Neutrophil (primary cell): Measurements from ENCODE around the gene SORCS2.
"Not testable (repeated sequence)": the region's sequence is repeated elsewhere in the genome, so short reads cannot be mapped to it uniquely, and the experiment has no call there.

ENCODE experiments used
- H3K27ac ChIP-seq: fragments of 200-600 bp; sonication (generic); 2 replicates; pipeline ENCODE4 v1.5.1; 2016; ENCODE audit warnings: mild to moderate bottlenecking, moderate library complexity
- H3K27me3 ChIP-seq: fragments of 200-600 bp; sonication (generic); 2 replicates; pipeline ENCODE4 v1.6.0; 2016; ENCODE audit warnings: mild to moderate bottlenecking
- H3K36me3 ChIP-seq: fragments of 200-600 bp; sonication (generic); 2 replicates; pipeline ENCODE4 v1.5.1; 2017
- H3K4me1 ChIP-seq, 2 experiments: fragments of 200-600 bp in 1 of 2; sonication (generic) in 1 of 2; 1 replicate in 1 of 2; 2 replicates in 1 of 2; pipeline versions ENCODE4 v1.5.1 to v1.6.1; 2013 to 2016; ENCODE audit warnings: low read depth in 1 of 2, low read length in 1 of 2, mild to moderate bottlenecking in 1 of 2, moderate library complexity in 1 of 2; ENCODE audit not compliant: control insufficient read depth in 1 of 2, insufficient read depth in 1 of 2
- H3K4me3 ChIP-seq, 2 experiments: fragments of 200-600 bp in 1 of 2; sonication (generic) in 1 of 2; 1 replicate in 1 of 2; 2 replicates in 1 of 2; pipeline ENCODE4 v1.5.1; 2013 to 2016; ENCODE audit warnings: low read depth in 1 of 2, low read length in 1 of 2, mild to moderate bottlenecking in 1 of 2, moderate library complexity in 1 of 2
- H3K9me3 ChIP-seq: fragments of 200-600 bp; sonication (generic); 2 replicates; pipeline ENCODE4 v1.5.1; 2016
- TF ChIP-seq, protein P1 (sequence below): fragments of 200-600 bp; sonication (generic); IDR thresholded peaks from 2 replicates; pipeline ENCODE4 v1.5.1; 2016; ENCODE audit warnings: antibody characterized with exemption

The SORCS2 gene

DNA sequence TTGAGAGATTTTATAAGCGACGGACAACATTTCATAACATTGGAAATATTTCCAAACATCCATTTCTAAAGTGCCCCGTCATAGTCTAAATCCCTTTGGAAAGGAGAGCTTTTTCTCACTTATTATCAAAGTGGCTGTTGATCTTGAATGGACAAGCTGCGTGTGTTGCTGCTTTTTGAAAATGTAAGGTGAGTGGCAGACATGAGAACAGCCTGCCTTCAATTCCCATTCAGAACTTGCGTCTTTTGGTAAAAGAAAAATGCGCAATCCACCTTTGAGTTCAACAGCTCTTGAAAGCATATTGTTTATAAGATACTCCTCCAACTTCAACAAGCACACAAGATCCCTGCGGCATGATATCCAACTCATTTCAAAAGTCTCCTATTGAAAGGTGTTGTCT, 380.6 kb downstream of the SORCS2 start:
- Histone ChIP-seq H3K9me3 (peaks cover 13% of the 10 kb centered on the region), H3K4me1 (no peaks in the 10 kb centered on the region)
- TF ChIP-seq, protein P1, sequence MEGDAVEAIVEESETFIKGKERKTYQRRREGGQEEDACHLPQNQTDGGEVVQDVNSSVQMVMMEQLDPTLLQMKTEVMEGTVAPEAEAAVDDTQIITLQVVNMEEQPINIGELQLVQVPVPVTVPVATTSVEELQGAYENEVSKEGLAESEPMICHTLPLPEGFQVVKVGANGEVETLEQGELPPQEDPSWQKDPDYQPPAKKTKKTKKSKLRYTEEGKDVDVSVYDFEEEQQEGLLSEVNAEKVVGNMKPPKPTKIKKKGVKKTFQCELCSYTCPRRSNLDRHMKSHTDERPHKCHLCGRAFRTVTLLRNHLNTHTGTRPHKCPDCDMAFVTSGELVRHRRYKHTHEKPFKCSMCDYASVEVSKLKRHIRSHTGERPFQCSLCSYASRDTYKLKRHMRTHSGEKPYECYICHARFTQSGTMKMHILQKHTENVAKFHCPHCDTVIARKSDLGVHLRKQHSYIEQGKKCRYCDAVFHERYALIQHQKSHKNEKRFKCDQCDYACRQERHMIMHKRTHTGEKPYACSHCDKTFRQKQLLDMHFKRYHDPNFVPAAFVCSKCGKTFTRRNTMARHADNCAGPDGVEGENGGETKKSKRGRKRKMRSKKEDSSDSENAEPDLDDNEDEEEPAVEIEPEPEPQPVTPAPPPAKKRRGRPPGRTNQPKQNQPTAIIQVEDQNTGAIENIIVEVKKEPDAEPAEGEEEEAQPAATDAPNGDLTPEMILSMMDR: no peak

DNA sequence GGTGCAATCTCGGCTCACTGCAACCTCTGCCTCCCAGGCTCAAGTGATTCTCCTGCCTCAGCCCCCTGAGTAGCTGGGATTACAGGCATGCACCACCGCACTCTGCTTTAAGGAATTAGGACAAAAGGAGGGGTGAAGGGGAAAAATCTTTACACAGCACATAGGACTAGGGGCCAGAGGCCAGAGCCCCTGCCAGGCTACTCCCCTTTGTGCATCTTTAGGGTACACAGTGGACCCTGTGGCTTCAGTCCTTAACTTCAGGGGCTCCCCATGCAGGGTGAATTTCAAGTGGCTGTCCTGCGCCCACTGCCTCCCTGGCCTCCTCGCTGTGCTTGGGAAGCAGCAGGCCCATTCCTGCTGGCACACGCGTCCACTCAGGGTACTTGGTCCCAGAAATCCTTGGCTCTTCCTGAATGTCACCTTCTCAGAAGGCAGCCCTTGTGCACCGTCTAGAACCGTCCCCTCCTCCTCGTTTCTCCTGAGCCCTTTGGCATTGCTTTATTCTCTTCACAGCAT, 381.3 kb downstream of the SORCS2 start:
- H3K9me3 ChIP-seq: peaks cover 15% of the 10 kb centered on the region
- H3K27ac ChIP-seq: no peak overlapping the region
- TF ChIP-seq, protein P1: no peak
- H3K4me1 ChIP-seq: no peaks in the 10 kb centered on the region
- H3K36me3 ChIP-seq: no peaks in the 10 kb centered on the region
- no peak overlapping the region for H3K4me3 ChIP-seq
- peaks cover 18% of the 10 kb centered on the region for H3K27me3 ChIP-seq

More for the DNA sequence above, 380.6 kb downstream of the SORCS2 start:
- H3K27me3 ChIP-seq: peaks cover 18% of the 10 kb centered on the region
- no peak overlapping the region for H3K27ac ChIP-seq
- no peak overlapping the region for H3K4me3 ChIP-seq
- no peaks in the 10 kb centered on the region for H3K36me3 ChIP-seq

DNA sequence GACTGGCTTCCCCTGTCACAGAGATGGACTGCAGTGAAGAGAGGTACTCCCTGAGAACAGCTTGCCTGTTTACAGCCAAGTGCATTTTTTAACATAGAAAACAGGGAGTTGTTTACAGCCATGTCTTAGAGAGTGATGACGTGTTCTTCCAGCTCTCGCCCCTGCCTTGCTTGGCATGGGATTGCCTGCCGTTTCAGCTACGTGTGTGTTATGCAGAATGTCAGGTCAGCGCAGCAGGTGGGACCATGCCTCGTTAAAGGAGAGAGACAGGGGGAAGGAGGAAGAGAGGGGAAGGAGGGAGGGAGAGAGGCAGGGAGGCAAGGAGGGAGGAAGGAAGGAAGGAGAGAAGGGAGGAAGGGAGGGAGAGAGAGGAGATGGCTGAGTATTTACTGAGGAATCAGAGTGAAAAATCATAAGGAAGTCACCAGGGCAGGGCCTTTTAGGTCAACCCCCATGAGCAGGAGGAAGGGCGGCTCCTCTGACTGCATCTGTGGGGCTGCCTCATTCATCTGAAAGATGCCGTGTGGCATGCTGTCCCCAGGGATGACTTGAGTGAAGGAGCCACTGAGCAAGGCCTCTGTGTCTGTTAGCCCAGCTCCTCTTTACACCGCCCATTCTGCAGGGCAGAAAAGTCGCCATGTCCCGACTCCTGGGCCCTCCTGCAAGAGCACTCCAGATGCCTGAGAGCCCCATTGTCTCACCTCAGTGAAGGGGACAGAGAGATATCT, 382.1 kb downstream of the SORCS2 start:
- Histone ChIP-seq H3K9me3 (peaks cover 19% of the 10 kb centered on the region), H3K4me1 (no peaks in the 10 kb centered on the region)

DNA sequence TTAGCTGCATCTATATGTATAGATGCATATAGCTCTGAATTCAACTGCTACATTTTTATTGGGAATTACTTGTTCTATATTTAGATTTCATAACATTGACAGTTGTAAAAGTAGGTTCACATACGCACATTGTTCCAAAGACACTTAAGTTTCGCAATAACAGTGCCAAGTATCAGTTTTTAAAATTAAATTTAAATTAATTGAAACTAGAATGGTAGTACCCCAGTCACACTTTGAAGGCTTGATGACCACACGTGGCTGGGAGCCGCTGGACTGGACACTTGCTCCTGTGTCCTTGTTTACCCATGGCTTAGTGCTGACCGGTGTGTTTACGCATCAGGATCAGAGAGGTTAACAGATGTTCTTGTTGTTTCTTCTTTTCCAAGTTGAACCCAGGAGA, 383.1 kb downstream of the SORCS2 start:
- Histone ChIP-seq H3K27ac (no peak overlapping the region), H3K36me3 (no peaks in the 10 kb centered on the region), H3K4me1 (no peaks in the 10 kb centered on the region), H3K9me3 (peaks cover 21% of the 10 kb centered on the region), H3K4me3 (no peak overlapping the region), H3K27me3 (peaks cover 7% of the 10 kb centered on the region)
- TF ChIP-seq, protein P1: no peak

More for the DNA sequence above, 382.1 kb downstream of the SORCS2 start:
- Histone ChIP-seq H3K27ac (no peak overlapping the region), H3K36me3 (no peaks in the 10 kb centered on the region), H3K4me3 (no peak overlapping the region), H3K27me3 (peaks cover 17% of the 10 kb centered on the region)
- TF ChIP-seq, protein P1: no peak

DNA sequence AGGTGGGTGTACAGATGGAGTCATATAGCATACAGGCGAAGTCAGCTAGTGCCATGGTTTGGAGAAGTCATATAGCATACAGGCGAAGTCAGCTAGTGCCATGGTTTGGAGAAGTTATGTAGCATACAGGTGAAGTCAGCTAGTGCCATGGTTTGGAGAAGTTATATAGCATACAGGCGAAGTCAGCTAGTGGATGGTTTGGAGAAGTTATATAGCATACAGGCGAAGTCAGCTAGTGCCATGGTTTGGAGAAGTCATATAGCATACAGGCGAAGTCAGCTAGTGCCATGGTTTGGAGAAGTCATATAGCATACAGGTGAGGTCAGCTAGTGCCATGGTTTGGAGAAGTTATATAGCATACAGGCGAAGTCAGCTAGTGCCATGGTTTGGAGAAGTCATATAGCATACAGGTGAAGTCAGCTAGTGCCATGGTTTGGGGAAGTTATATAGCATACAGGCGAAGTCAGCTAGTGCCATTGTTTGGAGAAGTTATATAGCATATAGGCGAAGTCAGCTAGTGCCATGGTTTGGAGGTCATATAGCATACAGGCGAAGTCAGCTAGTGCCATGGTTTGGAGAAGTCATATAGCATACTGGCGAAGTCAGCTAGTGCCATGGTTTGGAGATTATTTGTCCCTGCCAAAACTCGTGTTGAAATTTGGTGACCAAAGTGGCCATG, 385.2 kb downstream of the SORCS2 start:
- not testable (repeated sequence) for H3K27me3 ChIP-seq, H3K4me3 ChIP-seq, H3K36me3 ChIP-seq, H3K27ac ChIP-seq, H3K4me1 ChIP-seq
- H3K9me3 ChIP-seq: peaks cover 21% of the 10 kb centered on the region

DNA sequence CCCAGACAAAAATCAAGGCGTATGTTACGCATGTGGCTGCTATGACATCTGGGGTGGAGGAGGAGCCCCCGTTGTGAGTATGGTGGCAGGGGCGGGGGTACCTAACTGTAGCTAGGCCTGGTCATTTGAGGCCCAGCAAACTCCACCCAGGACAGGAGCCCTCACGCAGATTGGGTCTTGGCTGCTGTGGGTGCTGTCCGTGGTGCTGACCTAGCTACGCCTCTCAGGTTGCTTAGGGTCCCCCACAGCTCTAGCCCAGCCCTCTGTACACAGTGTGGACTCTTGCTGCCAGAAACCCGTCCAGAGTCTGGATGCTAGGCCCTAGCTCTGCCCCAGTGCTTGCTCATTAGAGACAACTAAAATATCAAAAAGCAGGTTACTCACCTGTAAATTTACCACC, 389.1 kb downstream of the SORCS2 start:
- Histone ChIP-seq H3K36me3 (no peaks in the 10 kb centered on the region), H3K27me3 (no peaks in the 10 kb centered on the region), H3K9me3 (peaks cover 18% of the 10 kb centered on the region), H3K4me3 (no peak overlapping the region), H3K4me1 (no peaks in the 10 kb centered on the region), H3K27ac (no peak overlapping the region)
- TF ChIP-seq, protein P1: no peak
